Naive thymus-derived CD4-positive, alpha-beta T cell (primary cell): ENCODE data around the gene TOP1. TPM values are rescaled to one million over a fixed set of nuclear protein-coding genes. Genes with fewer than 3 reads are reported as not detected.

ENCODE experiments used
- ATAC-seq: fragments of 150-1000 bp; cut with Tn5 transposase; 2 replicates; pipeline ENCODE4 v1.10.0; 2021; ENCODE audit warnings: mild to moderate bottlenecking, moderate library complexity
- CTCF ChIA-PET: fragments of 350-600 bp; sonication (Branson Sonifier 250); formaldehyde crosslinking; loops from one replicate; lab custom pipeline; 2021; ENCODE audit warnings: antibody characterized with exemption; lab: Charles Lee
- POLR2A ChIA-PET: fragments of 350-600 bp; sonication (Branson Sonifier 250); formaldehyde crosslinking; loops from one replicate; lab custom pipeline; 2021; ENCODE audit warnings: antibody characterized with exemption, inconsistent platforms; lab: Charles Lee
- DNase-seq, 9 donors: peaks; one replicate each; pipeline versions ENCODE4 v3.0.0 to v3.0.0-alpha.2; 2020 to 2022; ENCODE audit warnings: mixed read lengths in 1 of 9
- H3K27ac ChIP-seq: one replicate; pipeline ENCODE4 v1.7.0; 2013; ENCODE audit warnings: mild to moderate bottlenecking, low read depth, low read length, moderate library complexity
- H3K27me3 ChIP-seq, 2 donors: one replicate each; pipeline ENCODE4 v1.7.0; 2013; ENCODE audit warnings: low read length in 2 of 2, mild to moderate bottlenecking in 2 of 2, moderate library complexity in 2 of 2; ENCODE audit not compliant: control insufficient read depth in 2 of 2, insufficient read depth in 2 of 2
- H3K36me3 ChIP-seq, 3 experiments: 1 replicate in 2 of 3; 2 replicates in 1 of 3; pipeline ENCODE4 v1.7.0; 2013; ENCODE audit warnings: low read length in 3 of 3, mild to moderate bottlenecking in 3 of 3, moderate library complexity in 1 of 3; ENCODE audit not compliant: insufficient read depth in 3 of 3, control insufficient read depth in 2 of 3
- H3K4me1 ChIP-seq, 2 donors: one replicate each; pipeline ENCODE4 v1.7.0; 2013; ENCODE audit warnings: low read length in 2 of 2, mild to moderate bottlenecking in 2 of 2, moderate library complexity in 1 of 2; ENCODE audit not compliant: control insufficient read depth in 2 of 2, insufficient read depth in 2 of 2
- H3K4me3 ChIP-seq: 2 replicates; pipeline ENCODE4 v1.7.0; 2013; ENCODE audit warnings: mild to moderate bottlenecking, low read length
- H3K9me3 ChIP-seq, 3 experiments: 1 replicate in 2 of 3; 2 replicates in 1 of 3; pipeline ENCODE4 v1.7.0; 2013; ENCODE audit warnings: low read length in 3 of 3; ENCODE audit not compliant: control insufficient read depth in 2 of 3
- H3K27ac Mint-ChIP-seq, 9 donors: one replicate each; pipeline ENCODE4 v1.8.0; 2020 to 2022; ENCODE audit warnings: mixed read lengths in 9 of 9, mild to moderate bottlenecking in 8 of 9, moderate library complexity in 5 of 9, inconsistent platforms in 2 of 9
- H3K27me3 Mint-ChIP-seq, 5 donors: one replicate each; pipeline ENCODE4 v1.8.0; 2021 to 2022; ENCODE audit warnings: mixed read lengths in 5 of 5, mild to moderate bottlenecking in 1 of 5
- H3K36me3 Mint-ChIP-seq, 5 donors: one replicate each; pipeline ENCODE4 v1.8.0; 2020 to 2022; ENCODE audit warnings: mixed read lengths in 5 of 5, mild to moderate bottlenecking in 3 of 5, inconsistent platforms in 1 of 5
- H3K4me1 Mint-ChIP-seq, 7 donors: one replicate each; pipeline ENCODE4 v1.8.0; 2020 to 2022; ENCODE audit warnings: mixed read lengths in 7 of 7, mild to moderate bottlenecking in 3 of 7, inconsistent platforms in 1 of 7
- H3K4me3 Mint-ChIP-seq, 10 donors: one replicate each; pipeline ENCODE4 v1.8.0; 2020 to 2022; ENCODE audit warnings: mild to moderate bottlenecking in 10 of 10, mixed read lengths in 10 of 10, moderate library complexity in 6 of 10, inconsistent platforms in 2 of 10
- H3K9me3 Mint-ChIP-seq, 11 donors: one replicate each; pipeline ENCODE4 v1.8.0; 2020 to 2022; ENCODE audit warnings: mixed read lengths in 11 of 11, mild to moderate bottlenecking in 4 of 11, inconsistent platforms in 1 of 11, moderate library complexity in 1 of 11
- intact Hi-C, 2 donors: fragments of 100-400 bp; cut with micrococcal nuclease; formaldehyde crosslinking; loops; one replicate each; pipeline ENCODE4 v1.15.1; 2023
- polyA plus RNA-seq, 2 donors: library from polyadenylated mRNA; unstranded; fragments of 300-500 nt; fragmentation: Illumina TruSeq; gene quantifications; one replicate each; pipeline ENCODE4 v1.2.3, GENCODE V29; 2021
- total RNA-seq, 6 experiments: library from RNA in 5 of 6; stranded (reverse) in 5 of 6; gene quantifications; 1 replicate in 5 of 6; 2 replicates in 1 of 6; pipeline ENCODE4 v1.2.3 and lab custom pipeline; 2021 to 2026

The TOP1 gene
- total and polyA plus RNA-seq, 7 experiments from 2014 or later = 10.2 to 82.8 (median 33.3) TPM

GRCh38 chr20:41047975-41048305, 19.3 kb downstream of the TOP1 start:
- H3K36me3 ChIP-seq = no peaks in the 10 kb centered on the region
- H3K4me3 ChIP-seq = peak overlapping the region; percentile 46
- no peaks in the 10 kb centered on the region for H3K27me3 ChIP-seq
- Mint-ChIP-seq H3K4me3 (peak overlapping the region; percentile 70 to 93 (median 82)), H3K9me3 (no peaks in the 10 kb centered on the region), H3K27ac (peak overlapping the region; percentile 74 to 94 (median 84)), H3K36me3 (peaks cover 0 to 19% (median 0%) of the 10 kb centered on the region in 5 donors), H3K27me3 (no peaks in the 10 kb centered on the region), H3K4me1 (peaks cover 66 to 97% (median 90%) of the 10 kb centered on the region in 7 donors)
- peaks cover 46 to 59% of the 10 kb centered on the region in 2 donors for H3K4me1 ChIP-seq
- peak overlapping the region; percentile 62 for H3K27ac ChIP-seq
- peak; percentile 77 for ATAC-seq
- no peaks in the 10 kb centered on the region for H3K9me3 ChIP-seq
- peak in 6 of 9 donors; percentile 23 to 40 (median 29) for DNase-seq
- intact Hi-C loops = loop anchor here (1.0 to 5.0 kb wide), 9 partner anchors 9 to 279 kb away; partner anchors contain the start of genes TOP1 (in 2 of the 2) and ZHX3 (in 1 of the 2)
- CTCF ChIA-PET = interaction anchor here (0.8 to 1.4 kb wide), 2 partner anchors 47 to 57 kb away, joined by 3 to 4 read pairs; no protein-coding TSS in a partner anchor
- POLR2A ChIA-PET = interaction anchor here (0.7 to 3.8 kb wide), 10 partner anchors 8 to 260 kb away, joined by 3 to 29 read pairs (median 4); partner anchors contain the start of gene TOP1

GRCh38 chr20:41048461-41049301, 20.1 kb downstream of the TOP1 start:
- Mint-ChIP-seq H3K27ac (peak overlapping the region; percentile 74 to 94 (median 84)), H3K4me3 (peak overlapping the region; percentile 70 to 93 (median 82)), H3K9me3 (no peaks in the 10 kb centered on the region), H3K4me1 (peaks cover 72 to 97% (median 90%) of the 10 kb centered on the region in 7 donors), H3K36me3 (peaks cover 0 to 18% (median 0%) of the 10 kb centered on the region in 5 donors), H3K27me3 (no peaks in the 10 kb centered on the region)
- ChIA-PET POLR2A (interaction anchor here (0.8 to 4.5 kb wide), 6 partner anchors 8 to 57 kb away, joined by 3 to 17 read pairs (median 8); partner anchors contain the start of gene TOP1), CTCF (interaction anchor here (1.4 kb wide), 1 partner anchor 58 kb away, joined by 3 read pairs; no protein-coding TSS in a partner anchor)
- Histone ChIP-seq H3K27ac (peak overlapping the region; percentile 62), H3K4me1 (peaks cover 43 to 62% of the 10 kb centered on the region in 2 donors), H3K36me3 (no peaks in the 10 kb centered on the region), H3K4me3 (peak overlapping the region; percentile 46), H3K9me3 (no peaks in the 10 kb centered on the region), H3K27me3 (no peaks in the 10 kb centered on the region)
- peak; percentile 68 for ATAC-seq
- intact Hi-C loops = loop anchor here (1.0 to 5.0 kb wide), 9 partner anchors 9 to 279 kb away; partner anchors contain the start of genes TOP1 (in 2 of the 2) and ZHX3 (in 1 of the 2)
- peak in 7 of 9 donors; percentile 43 to 74 (median 68) for DNase-seq

- CTCF ChIA-PET = interaction anchor here (0.6 kb wide), 1 partner anchor 31 kb away, joined by 3 read pairs; no protein-coding TSS in a partner anchor
- no peak for ATAC-seq
- DNase-seq = no peak
- Mint-ChIP-seq H3K36me3 (peaks cover 0 to 21% (median 5%) of the 10 kb centered on the region in 5 donors), H3K4me3 (peak overlapping the region; percentile 22 to 93 (median 82)), H3K27ac (peak overlapping the region in 7 of 9 donors; percentile 39 to 88 (median 80)), H3K4me1 (peaks cover 75 to 99% (median 94%) of the 10 kb centered on the region in 7 donors), H3K27me3 (no peaks in the 10 kb centered on the region), H3K9me3 (peaks cover 0 to 2% (median 0%) of the 10 kb centered on the region in 11 donors)
- no peak overlapping the region for H3K27ac ChIP-seq
- intact Hi-C loops = loop anchor here (2.0 to 5.0 kb wide), 5 partner anchors 38 to 278 kb away; partner anchors contain the start of gene ZHX3 (in 1 of the 2)
- H3K9me3 ChIP-seq = no peaks in the 10 kb centered on the region
- peak overlapping the region; percentile 14 for H3K4me3 ChIP-seq
- no peaks in the 10 kb centered on the region for H3K27me3 ChIP-seq
- peaks cover 43 to 67% of the 10 kb centered on the region in 2 donors for H3K4me1 ChIP-seq
- POLR2A ChIA-PET = interaction anchor here (0.8 to 4.5 kb wide), 7 partner anchors 8 to 25 kb away, joined by 3 to 17 read pairs (median 3); partner anchors contain the start of gene TOP1
- no peaks in the 10 kb centered on the region for H3K36me3 ChIP-seq
These were observed 20.8 kb downstream of the TOP1 start for GRCh38 chr20:41049451-41049850.

GRCh38 chr20:41050361-41051008, 21.9 kb downstream of the TOP1 start:
- DNase-seq (no peak), ATAC-seq (no peak)
- Histone ChIP-seq H3K4me3 (no peak overlapping the region), H3K4me1 (peaks cover 43 to 77% of the 10 kb centered on the region in 2 donors), H3K27me3 (no peaks in the 10 kb centered on the region), H3K27ac (no peak overlapping the region), H3K36me3 (no peaks in the 10 kb centered on the region), H3K9me3 (no peaks in the 10 kb centered on the region)
- peaks cover 75 to 100% (median 94%) of the 10 kb centered on the region in 7 donors for H3K4me1 Mint-ChIP-seq
- peak overlapping the region in 9 of 10 donors; percentile 54 to 84 (median 76) for H3K4me3 Mint-ChIP-seq
- peaks cover 0 to 2% (median 0%) of the 10 kb centered on the region in 11 donors for H3K9me3 Mint-ChIP-seq
- ChIA-PET CTCF (interaction anchor here (2.4 kb wide), 1 partner anchor 59 kb away, joined by 6 read pairs; no protein-coding TSS in a partner anchor), POLR2A (interaction anchor here (1.1 to 4.5 kb wide), 4 partner anchors 9 to 23 kb away, joined by 3 to 17 read pairs (median 4); partner anchors contain the start of gene TOP1)
- intact Hi-C loops = loop anchor here in 1 of 2 donors (2.0 kb wide), 1 partner anchor 22 kb away; no protein-coding TSS in a partner anchor
- peaks cover 0 to 23% (median 7%) of the 10 kb centered on the region in 5 donors for H3K36me3 Mint-ChIP-seq
- peak overlapping the region in 6 of 9 donors; percentile 33 to 84 (median 61) for H3K27ac Mint-ChIP-seq
- H3K27me3 Mint-ChIP-seq = no peaks in the 10 kb centered on the region

- H3K36me3 Mint-ChIP-seq = peaks cover 0 to 29% (median 13%) of the 10 kb centered on the region in 5 donors
- no peak overlapping the region for H3K27ac ChIP-seq
- no peak overlapping the region for H3K4me3 ChIP-seq
- peak overlapping the region; percentile 51 to 84 (median 76) for H3K4me3 Mint-ChIP-seq
- no peaks in the 10 kb centered on the region for H3K27me3 ChIP-seq
- DNase-seq = no peak
- ATAC-seq = no peak
- H3K27me3 Mint-ChIP-seq = no peaks in the 10 kb centered on the region
- ChIA-PET POLR2A (interaction anchor here (0.5 to 4.5 kb wide), 5 partner anchors 10 to 23 kb away, joined by 3 to 17 read pairs (median 4); partner anchors contain the start of gene TOP1), CTCF (interaction anchor here (2.4 kb wide), 1 partner anchor 60 kb away, joined by 6 read pairs; no protein-coding TSS in a partner anchor)
- intact Hi-C loops = loop anchor here in 1 of 2 donors (2.0 kb wide), 1 partner anchor 22 kb away; no protein-coding TSS in a partner anchor
- peaks cover 75 to 100% (median 94%) of the 10 kb centered on the region in 7 donors for H3K4me1 Mint-ChIP-seq
- no peaks in the 10 kb centered on the region for H3K36me3 ChIP-seq
- peaks cover 37 to 76% of the 10 kb centered on the region in 2 donors for H3K4me1 ChIP-seq
- no peaks in the 10 kb centered on the region for H3K9me3 ChIP-seq
- peak overlapping the region in 8 of 9 donors; percentile 27 to 84 (median 49) for H3K27ac Mint-ChIP-seq
- peaks cover 0 to 2% (median 0%) of the 10 kb centered on the region in 11 donors for H3K9me3 Mint-ChIP-seq
These were observed 22.6 kb downstream of the TOP1 start for GRCh38 chr20:41051009-41051825.
